Measurements from ENCODE around the gene SMU1.

SMU1 gene

DNA sequence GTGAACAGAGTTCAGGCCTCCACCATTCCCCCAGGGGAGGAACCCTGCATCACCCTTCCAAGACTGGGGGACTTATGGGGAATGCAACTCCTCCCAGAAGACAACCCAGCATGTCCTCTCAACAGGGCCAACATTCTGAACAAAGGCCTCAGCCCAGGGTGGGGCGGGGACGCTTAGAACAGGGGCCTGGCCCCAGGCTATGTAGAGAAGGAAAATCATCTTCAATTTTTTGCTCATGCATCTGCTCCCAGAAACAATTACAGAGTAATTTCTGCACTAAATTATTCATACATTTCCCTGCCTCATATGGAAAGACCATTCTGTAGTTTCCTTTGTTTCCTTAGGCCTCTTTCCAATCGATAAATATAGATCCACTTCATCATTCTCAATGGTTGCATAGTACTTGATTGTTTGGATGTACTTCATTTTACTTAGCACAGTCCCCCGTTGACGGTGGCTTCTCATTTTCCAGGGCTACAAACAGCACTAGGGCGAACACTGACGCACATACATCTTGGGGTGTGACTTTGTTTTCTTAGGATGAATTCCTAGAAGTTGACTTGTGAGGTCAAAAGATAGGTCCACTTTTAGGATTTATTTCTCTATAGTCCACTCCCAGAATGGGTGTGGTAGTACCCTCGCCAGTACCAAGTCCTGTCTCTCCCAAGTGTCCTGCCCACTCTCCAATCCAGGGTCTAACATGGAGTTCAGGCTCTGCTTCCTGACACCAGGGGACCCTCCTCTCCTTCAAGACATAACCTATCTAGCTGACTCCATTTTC is 27.2 kb upstream of the SMU1 start:
- no peaks in the 10 kb centered on the region for H3F3A ChIP-seq (ENCODE audit: insufficient read depth)

DNA sequence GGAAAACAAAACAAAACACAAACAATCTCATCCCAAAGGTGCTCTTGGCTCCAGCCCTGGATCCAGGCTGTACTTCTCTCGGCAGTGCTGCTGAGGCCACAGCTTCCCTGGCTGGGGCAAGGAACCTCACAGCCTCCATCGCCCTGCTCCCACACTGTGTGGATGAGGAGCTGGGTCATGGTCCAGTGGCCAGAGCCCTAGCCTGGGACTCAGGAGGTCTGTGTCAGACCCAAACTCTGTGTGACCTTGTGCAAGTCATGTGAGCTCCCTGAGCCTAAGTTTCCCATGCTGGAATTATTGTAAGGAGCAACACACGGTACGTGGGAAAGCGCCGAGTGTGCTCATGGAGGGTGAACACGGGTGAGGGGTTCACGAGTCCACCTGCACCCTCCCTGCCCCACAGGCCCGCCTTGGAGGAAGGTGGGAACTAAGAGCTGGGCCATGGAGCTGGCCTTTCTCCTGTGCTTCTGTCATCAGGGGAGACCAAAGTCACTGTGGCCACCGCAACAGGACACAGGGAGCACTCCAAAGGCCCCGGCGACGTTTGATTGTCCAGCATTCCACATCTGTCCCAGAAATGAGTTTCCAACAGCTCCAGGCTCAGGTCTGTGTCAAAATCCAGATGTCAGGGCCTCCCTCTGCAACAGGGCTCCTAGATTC is 26.2 kb upstream of the SMU1 start:
- TF ChIP-seq EZH2phosphoT487 (conservative IDR thresholded peaks at IDR 0.05; ENCODE audit: low read length), result no peak
- TF ChIP-seq, protein P1, sequence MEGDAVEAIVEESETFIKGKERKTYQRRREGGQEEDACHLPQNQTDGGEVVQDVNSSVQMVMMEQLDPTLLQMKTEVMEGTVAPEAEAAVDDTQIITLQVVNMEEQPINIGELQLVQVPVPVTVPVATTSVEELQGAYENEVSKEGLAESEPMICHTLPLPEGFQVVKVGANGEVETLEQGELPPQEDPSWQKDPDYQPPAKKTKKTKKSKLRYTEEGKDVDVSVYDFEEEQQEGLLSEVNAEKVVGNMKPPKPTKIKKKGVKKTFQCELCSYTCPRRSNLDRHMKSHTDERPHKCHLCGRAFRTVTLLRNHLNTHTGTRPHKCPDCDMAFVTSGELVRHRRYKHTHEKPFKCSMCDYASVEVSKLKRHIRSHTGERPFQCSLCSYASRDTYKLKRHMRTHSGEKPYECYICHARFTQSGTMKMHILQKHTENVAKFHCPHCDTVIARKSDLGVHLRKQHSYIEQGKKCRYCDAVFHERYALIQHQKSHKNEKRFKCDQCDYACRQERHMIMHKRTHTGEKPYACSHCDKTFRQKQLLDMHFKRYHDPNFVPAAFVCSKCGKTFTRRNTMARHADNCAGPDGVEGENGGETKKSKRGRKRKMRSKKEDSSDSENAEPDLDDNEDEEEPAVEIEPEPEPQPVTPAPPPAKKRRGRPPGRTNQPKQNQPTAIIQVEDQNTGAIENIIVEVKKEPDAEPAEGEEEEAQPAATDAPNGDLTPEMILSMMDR (IDR thresholded peaks at IDR 0.05; ENCODE audit: insufficient read depth, low read length, poor library complexity, severe bottlenecking), result no peak
- Histone ChIP-seq H3K4me2 (ENCODE audit: low read depth, low read length, poor library complexity, severe bottlenecking) (no peak overlapping the region), H3K9ac (ENCODE audit: low read length) (no peak overlapping the region), H3K9me2 (replicated peaks; ENCODE audit: insufficient read depth, low read length) (no peaks in the 10 kb centered on the region), H3K27ac (ENCODE audit: low read depth, low read length) (no peak overlapping the region), H3K36me3 (ENCODE audit: low read length) (no peaks in the 10 kb centered on the region), H3F3A (ENCODE audit: insufficient read depth) (no peaks in the 10 kb centered on the region), H3K9me3 (ENCODE audit: insufficient read depth, low read length) (no peaks in the 10 kb centered on the region), H3K4me3 (ENCODE audit: insufficient read depth, low read length, poor library complexity, severe bottlenecking) (no peak overlapping the region), H2AFZ (ENCODE audit: low read depth, low read length, severe bottlenecking) (no peak overlapping the region), H3K79me2 (ENCODE audit: insufficient read depth, low read length) (no peaks in the 10 kb centered on the region), H3K27me3 (ENCODE audit: low read length) (no peaks in the 10 kb centered on the region), H4K20me1 (ENCODE audit: low read depth, low read length) (no peaks in the 10 kb centered on the region)

More for the DNA sequence above, 27.2 kb upstream of the SMU1 start:
- H3K9me3 ChIP-seq (ENCODE audit: insufficient read depth, low read length), result no peaks in the 10 kb centered on the region
- no peaks in the 10 kb centered on the region for H3K27me3 ChIP-seq (ENCODE audit: low read length)
- H4K20me1 ChIP-seq (ENCODE audit: low read depth, low read length), result no peaks in the 10 kb centered on the region
- TF ChIP-seq, protein P1 (IDR thresholded peaks at IDR 0.05; ENCODE audit: insufficient read depth, low read length, poor library complexity, severe bottlenecking), result no peak
- no peak for TF ChIP-seq EZH2phosphoT487 (conservative IDR thresholded peaks at IDR 0.05; ENCODE audit: low read length)
- H3K4me3 ChIP-seq (ENCODE audit: insufficient read depth, low read length, poor library complexity, severe bottlenecking), result no peak overlapping the region
- no peak overlapping the region for H3K9ac ChIP-seq (ENCODE audit: low read length)
- no peaks in the 10 kb centered on the region for H3K9me2 ChIP-seq (replicated peaks; ENCODE audit: insufficient read depth, low read length)
- no peak overlapping the region for H3K27ac ChIP-seq (ENCODE audit: low read depth, low read length)
- H3K36me3 ChIP-seq (ENCODE audit: low read length), result no peaks in the 10 kb centered on the region
- no peak overlapping the region for H2AFZ ChIP-seq (ENCODE audit: low read depth, low read length, severe bottlenecking)
- no peak overlapping the region for H3K4me2 ChIP-seq (ENCODE audit: low read depth, low read length, poor library complexity, severe bottlenecking)
- no peaks in the 10 kb centered on the region for H3K79me2 ChIP-seq (ENCODE audit: insufficient read depth, low read length)

DNA sequence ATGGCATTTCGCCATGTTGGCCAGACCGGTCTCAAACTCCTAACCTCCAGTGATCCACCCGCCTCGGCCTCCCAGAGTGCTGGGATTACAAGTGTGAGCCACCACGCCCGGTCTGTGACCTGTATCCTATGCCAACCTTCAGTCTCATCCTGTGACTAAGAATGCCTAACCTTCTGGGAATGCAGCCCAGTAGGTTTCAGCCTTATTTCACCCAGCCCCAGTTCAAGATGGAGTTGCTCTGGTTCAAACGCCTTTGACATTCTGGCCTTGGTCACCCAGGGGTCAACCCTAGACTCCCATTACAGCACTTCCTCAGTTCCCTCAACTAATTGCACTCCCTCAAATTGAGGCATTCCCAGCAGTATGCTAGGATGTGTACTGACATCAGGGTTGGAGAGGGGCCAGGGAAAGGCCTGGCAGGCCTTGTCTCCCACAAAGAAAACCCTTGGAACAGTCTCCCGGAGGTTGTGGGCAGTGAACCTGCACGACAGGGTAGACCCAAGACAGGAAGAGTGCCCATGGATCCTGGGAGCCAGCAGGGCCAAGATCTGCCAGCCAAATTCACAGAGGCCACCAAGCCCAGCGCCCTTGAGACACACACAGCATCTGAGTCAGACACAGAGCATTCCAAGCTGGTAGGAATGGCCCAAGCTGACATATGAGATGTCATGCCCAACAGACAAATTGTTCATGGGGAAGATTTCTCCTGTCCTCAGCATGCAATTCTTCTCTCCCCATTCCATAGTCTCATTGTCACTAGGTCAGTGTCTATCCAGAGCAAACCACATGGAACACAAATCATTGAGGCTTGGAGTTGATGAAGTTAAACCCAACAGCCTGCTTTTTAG is 24.9 kb upstream of the SMU1 start:
- Histone ChIP-seq H3K27ac (ENCODE audit: low read depth, low read length) (no peak overlapping the region), H3K9me2 (replicated peaks; ENCODE audit: insufficient read depth, low read length) (no peaks in the 10 kb centered on the region), H3F3A (ENCODE audit: insufficient read depth) (no peaks in the 10 kb centered on the region), H3K9me3 (ENCODE audit: insufficient read depth, low read length) (no peaks in the 10 kb centered on the region), H3K4me2 (ENCODE audit: low read depth, low read length, poor library complexity, severe bottlenecking) (no peak overlapping the region), H3K27me3 (ENCODE audit: low read length) (no peaks in the 10 kb centered on the region), H3K9ac (ENCODE audit: low read length) (no peak overlapping the region), H4K20me1 (ENCODE audit: low read depth, low read length) (no peaks in the 10 kb centered on the region), H3K36me3 (ENCODE audit: low read length) (no peaks in the 10 kb centered on the region), H2AFZ (ENCODE audit: low read depth, low read length, severe bottlenecking) (no peak overlapping the region), H3K4me3 (ENCODE audit: insufficient read depth, low read length, poor library complexity, severe bottlenecking) (no peak overlapping the region), H3K79me2 (ENCODE audit: insufficient read depth, low read length) (no peaks in the 10 kb centered on the region)
- TF ChIP-seq, protein P1 (IDR thresholded peaks at IDR 0.05; ENCODE audit: insufficient read depth, low read length, poor library complexity, severe bottlenecking), result no peak
- no peak for TF ChIP-seq EZH2phosphoT487 (conservative IDR thresholded peaks at IDR 0.05; ENCODE audit: low read length)

Data from SU-DHL-6 (cell line).